Stimulated activated naive CD8-positive, alpha-beta T cell treated with anti-CD3 and anti-CD28 coated beads, Interleukin-15, Interleukin-2, amounts not matched to agents 100 U/mL and 50 U/mL, for 24 hours (primary cell): ENCODE measurements around the gene ZFYVE19.

Experiments used
- ATAC-seq: fragments of 150-1000 bp; cut with Tn5 transposase; one replicate; pipeline ENCODE4 v1.10.0; 2021
- DNase-seq: peaks from one replicate; pipeline ENCODE4 v3.0.0; 2021

Gene ZFYVE19, protein sequence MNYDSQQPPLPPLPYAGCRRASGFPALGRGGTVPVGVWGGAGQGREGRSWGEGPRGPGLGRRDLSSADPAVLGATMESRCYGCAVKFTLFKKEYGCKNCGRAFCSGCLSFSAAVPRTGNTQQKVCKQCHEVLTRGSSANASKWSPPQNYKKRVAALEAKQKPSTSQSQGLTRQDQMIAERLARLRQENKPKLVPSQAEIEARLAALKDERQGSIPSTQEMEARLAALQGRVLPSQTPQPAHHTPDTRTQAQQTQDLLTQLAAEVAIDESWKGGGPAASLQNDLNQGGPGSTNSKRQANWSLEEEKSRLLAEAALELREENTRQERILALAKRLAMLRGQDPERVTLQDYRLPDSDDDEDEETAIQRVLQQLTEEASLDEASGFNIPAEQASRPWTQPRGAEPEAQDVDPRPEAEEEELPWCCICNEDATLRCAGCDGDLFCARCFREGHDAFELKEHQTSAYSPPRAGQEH

DNA sequence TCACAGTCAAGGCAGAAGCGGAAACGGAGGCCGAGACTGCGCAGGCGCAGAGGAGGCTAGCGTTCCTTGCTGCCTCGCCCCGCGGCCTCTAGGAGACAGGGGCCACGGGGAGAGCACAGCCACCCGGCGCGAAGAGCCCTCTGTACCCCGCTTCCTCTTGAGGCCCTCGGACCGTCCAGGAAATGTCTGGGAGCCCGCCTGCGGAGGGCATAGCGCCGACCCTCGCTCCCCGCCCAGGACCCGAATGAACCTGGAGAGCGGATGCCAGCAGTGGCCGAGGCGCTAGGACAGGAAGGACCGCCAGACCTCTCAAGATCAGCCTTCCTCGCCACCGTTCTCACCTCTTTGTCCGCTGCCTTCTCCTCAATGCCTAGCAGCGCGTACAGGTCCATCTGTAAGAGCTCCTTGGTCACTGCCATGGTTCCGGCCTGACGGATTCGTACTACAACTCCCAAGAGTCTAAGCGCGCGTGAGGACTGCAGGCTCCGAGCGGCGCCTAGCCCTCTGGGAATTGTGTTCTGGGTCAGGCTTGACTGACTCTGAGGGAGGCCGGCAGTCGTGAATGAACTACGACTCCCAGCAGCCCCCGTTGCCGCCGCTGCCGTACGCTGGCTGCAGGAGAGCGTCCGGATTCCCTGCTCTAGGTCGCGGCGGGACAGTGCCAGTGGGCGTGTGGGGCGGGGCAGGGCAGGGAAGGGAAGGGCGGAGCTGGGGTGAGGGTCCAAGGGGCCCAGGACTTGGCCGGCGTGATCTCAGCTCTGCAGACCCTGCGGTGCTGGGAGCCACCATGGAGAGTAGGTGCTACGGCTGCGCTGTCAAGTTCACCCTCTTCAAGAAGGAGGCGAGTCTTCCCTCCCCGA is at the start of gene ZFYVE19, which contains the start of gene DNAJC17:
Gene ZFYVE19, plus strand, starts transcription at position 62 of the 860 bp plus-strand sequence. Its CDS starts 501 bp downstream, at position 563.
Gene DNAJC17, minus strand, starts transcription at position 446 of the 860 bp plus-strand sequence. Its CDS starts 27 bp downstream, at position 419.
- ATAC-seq (peak; percentile 99), DNase-seq (peak; percentile 96)

DNA sequence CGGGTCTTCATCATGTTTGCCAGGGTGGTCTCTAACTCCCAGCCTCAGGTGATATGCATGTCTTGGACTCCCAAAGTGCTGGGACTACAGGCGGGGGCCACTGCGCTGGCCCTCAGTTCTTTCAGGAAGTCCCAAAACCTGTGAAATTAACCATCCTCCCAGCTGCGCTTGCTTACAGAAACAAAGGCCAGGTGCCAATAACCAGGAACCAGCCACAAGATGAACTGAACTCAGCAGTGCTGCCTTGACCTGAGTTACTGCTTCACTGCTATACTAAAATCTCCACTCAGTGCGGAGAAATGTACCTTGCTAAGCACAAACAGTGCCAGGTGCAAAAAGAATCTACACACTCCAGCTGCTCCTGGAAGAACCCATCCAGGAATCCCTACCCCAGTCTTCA is 46.9 kb upstream of the ZFYVE19 start:
- no peak for DNase-seq
- no peak for ATAC-seq

DNA sequence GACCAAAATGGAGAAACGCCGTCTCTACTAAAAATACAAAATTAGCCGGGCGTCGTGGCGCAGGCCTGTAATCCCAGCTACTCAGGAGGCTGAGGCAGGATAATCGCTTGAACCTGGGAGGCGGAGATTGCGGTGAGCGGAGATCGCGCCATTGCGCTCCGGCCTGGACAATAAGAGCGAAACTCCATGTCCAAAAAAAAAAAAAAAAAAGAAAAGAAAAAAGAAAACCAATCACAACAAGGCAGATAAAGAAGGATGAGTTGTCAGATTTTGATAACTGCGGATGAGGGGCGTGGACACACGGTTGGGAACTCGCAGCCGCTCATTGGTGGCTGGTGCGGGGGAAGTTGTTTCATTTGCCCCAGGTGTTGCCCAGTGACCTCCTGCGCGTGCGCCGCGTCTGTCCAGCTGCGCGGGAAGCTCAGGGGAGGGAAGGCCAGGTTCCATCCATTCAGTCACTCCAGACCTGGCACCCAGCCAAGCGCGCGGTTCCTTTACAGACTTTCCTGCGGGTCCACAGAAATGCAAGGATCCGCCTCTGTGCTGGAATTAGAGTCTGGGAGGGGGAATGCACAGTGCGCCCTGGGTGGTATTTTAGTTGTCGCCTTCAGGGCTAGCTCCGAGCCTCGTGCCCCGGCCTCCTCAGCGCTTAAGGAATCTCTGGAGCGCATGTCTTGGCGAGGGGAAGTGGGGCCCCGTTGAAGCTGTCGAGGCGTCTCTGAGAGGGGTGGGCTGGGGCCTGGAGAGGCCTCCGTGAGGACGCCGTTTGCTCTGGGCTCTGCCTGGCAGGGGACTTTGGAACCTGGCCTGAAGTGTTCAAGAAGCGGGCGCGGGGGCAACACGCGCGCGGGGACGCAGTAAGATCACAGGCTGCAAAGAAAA is 43.7 kb upstream of the ZFYVE19 start:
- ATAC-seq (no peak), DNase-seq (peak; percentile 46)

DNA sequence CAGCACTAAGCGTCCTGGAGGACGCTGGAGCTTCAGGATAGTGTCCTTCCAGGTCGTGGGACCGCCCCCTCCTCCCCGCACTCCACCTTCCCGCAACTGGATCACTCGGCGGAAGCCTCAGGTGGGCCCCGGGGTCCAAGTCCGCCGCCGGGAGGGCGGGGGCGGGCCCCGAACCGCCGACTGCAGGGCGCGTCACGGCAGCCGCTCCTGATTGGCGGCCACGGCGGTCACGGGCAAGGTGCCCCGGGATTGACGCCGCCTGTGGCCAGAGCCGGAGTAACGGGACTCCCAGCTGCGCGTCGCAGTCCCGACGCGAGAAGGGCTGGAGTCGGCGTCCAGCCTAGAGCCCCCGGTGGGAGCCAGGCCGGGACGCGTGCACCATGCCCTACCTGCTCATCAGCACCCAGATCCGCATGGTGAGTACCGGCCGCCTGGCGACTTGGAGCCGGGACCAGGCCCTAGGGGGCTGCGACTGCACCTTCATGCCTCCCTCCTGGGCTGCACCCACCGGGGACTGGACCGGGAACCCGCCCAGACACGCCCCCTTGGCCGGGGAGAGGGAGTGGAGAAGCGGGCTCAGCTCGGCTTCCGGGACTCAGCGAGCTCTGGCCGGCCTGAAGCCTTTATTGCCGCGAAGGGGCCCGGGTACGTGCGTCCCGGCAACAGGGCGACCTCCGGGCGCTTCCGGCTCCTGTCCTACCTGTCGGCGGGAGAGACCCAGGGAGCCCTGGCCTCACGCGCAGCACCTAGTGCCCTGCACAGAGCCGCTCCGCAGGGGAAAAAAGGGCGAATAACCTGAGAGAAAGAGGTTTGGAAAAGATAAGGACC is 42.9 kb upstream of the ZFYVE19 start, which contains the start of gene GCHFR:
Gene GCHFR, plus strand, starts transcription at position 268 of the 828 bp plus-strand sequence. Its CDS starts 113 bp downstream, at position 381.
- ATAC-seq (peak; percentile 59), DNase-seq (peak; percentile 77)

DNA sequence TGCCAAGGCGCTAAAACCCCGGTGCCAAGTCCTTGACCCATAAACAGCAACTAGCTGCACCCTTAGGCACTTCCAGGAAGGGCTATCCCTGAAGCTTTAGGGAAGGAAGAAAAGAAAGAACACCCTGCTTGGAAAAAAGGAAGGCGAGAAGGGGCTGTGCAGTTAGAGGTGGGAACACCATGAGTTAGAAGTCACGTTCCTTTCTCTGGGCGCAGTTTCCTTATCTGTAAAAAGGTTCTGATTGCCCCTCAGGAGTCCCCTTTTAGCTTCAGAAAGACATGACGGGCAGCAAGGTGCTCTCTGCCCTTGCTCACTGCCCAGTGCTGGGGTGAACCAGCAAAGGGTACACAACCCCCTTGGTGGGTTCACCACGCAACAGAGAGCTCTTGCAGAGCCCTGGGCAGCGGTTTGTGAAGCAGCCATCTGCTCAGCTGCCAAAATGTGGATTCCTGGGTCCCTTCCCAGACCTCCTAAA is 42.2 kb upstream of the ZFYVE19 start:
- ATAC-seq (no peak), DNase-seq (no peak)

DNA sequence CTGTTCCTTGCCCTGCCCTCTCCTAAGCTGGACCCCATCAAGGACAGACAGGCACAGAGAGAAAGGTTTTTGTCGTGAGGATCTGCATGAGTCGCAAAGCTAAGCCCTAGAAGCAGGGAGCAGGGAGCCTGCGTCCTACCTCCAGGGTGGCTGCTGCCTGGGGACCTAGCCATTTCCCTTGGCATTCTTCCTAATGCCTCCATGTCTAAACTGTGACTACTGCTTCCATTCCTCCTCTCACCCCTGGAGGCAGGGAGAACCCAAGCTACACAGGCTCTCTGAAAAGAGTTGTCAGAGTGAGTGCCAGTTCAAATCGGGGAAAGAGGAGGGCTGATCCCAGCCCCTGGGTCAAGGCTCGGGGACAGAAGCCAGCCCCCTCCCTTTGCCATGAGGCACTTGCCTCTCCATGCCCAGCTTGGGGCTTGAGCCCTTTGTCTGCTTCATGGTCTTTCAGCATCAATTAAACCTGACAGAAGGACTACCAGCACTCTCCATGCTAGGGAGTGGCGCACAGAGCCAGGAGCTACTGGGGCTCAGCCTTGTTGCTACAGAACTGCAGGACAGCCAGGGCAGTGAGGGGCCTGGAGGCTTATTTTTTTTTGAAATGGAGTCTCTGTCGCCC is 40.6 kb upstream of the ZFYVE19 start:
- no peak for ATAC-seq
- no peak for DNase-seq

DNA sequence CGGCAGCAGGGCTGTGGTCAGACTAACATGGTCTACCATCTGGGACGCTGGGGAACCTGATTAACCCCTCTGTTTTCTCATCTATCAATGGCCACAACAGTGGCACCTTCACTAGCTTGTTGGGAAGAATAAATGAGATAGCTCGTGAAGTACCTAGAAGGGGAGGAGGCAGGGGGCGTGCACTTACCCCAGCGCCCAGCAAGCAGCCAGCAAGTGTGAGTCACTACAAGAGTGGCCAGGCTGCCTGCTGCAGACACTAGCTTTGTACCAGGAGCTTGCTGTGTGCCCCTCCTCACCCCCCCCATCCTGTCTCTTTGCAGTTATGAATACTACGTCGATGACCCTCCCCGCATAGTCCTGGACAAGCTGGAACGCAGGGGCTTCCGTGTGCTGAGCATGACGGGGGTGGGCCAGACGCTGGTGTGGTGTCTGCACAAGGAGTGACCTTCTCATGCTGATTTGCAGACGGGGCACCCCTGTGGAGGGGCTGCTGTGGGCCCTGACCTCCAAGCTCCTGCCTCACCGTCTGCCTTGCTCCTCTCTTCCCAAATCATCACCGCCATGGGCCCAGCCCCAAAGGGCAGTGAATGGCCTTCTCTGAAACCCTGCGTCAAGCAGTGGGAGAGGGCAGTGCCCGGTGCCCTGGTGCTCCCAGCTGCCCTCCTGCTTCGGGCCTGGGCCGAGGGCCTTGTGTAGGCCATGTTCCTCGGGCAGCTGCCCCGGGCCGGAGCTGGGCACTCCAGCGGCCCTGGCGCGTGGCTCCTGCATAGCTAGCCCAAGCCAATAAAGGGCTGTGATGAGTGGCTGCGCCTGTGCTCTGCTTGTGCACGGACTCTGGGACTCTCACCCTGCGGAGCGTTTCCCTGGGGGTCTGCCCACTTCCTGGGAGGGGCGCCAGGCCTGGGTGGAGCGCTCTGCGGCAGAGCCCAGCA is 39.7 kb upstream of the ZFYVE19 start:
- DNase-seq = no peak
- no peak for ATAC-seq

DNA sequence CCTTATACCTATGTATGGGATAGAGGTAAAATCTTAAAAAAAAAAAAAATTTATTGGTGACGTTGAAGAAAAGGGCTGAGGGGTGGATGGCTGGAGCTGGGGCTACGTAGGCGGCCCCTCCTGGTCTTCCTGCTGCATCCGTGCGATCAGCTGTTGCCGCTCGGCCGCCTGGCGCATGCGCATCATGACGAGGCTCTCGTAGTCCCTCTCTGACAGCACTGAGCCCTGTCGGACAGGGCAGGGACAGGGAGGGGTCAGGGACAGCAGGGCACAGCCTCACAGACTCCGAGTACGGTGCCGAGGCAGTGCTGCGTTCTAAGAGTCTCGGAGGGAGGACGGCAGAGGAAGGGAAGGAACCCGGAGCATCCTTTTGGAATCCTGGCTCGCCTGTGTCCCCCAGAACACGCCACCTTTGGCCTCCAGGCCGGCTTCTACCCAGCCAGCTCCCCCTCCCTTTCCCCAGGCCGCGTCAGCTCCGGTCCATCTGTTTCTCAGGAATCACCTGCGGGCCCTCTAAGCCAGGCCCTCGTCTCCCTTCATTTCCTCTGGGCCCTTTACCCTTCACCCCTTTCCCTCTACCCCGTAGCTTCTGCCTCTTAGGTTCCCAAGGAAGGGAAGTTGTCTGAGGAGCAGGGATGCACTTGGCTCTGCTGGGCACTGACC is 38.9 kb upstream of the ZFYVE19 start:
- DNase-seq (no peak), ATAC-seq (no peak)

DNA sequence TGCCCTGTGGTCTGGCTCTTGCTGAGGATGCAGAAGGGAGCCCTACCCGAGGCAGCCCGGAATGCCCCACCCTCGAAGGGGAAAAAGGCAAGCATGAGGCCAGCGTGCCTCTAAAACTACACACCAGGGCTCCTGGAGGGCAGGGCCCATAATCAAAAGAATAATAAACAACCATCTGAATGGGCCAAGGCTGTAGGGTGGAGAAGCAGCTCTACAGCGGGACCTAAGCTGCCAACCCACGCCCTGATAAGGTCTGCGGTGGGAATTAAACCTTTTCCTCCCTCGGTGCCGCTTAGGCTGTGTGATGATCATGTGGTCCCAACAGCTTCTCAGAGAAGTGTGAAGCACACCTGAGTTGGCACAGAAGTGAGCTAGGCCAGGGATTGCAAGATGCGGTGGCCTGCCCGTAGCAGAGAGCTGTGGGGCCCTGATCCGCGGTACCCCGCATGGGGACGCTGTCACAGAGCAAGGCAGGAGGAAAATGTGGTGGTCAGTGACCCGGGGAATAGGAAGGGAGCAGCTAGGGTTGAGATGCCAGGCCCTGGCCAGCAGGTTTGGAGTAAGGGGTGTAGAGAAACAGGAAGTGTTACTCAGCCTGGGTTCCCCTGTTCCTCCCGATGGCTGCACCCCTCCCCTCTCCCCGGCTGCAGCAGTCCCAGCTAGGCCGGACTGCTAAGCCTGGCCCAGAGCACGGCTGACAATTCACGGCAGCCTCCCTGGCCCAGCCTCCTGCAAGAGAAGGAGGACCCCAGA is 38.2 kb upstream of the ZFYVE19 start:
- DNase-seq (peak; percentile 33), ATAC-seq (no peak)

DNA sequence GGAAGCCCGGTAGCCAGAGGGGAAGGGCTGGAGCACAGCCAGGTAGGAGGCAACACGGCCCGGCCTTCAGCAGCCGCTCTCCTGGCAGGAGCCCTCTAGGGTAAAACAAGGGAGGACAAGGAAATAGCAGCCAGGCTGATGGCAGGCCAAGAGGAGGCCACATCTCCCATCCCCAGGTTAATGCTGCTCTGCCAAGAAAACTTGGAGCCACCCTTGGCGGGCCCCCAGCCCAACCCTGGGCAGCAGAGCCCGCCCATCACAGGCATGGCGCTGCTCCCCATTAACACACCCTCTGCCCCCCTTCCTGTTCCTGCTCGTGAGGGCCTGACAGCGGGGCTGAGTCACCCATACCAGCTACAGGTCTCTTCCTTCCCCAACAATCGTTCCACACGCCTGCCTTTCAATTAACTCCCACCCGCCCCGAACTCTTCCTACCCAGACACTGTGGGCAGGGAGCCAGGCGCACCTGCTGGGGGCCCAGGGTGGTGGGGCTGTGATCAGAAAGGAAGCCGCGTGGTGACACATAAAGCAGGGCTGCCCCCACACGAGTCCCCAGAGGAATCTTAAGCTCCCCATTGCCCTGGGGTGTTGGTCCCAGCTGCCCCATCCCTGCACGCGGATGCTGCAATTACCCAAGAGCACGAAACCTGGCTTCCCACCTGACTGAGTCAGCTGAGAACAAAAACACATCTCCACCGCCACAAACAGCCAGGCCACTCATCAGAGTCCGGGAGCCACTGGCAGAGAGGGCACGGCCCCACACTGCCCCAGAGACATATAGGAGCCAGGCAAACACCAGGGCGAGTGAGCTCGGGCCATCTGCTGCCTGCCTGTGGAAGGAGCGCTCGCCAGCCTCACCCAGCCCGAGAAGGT is 37.4 kb upstream of the ZFYVE19 start, which contains the start of gene C15orf62:
Gene C15orf62, plus strand, starts transcription at position 707 of the 873 bp plus-strand sequence. CDS start 516 bp downstream, outside the sequence.
- peak; percentile 76 for ATAC-seq
- peak; percentile 79 for DNase-seq

DNA sequence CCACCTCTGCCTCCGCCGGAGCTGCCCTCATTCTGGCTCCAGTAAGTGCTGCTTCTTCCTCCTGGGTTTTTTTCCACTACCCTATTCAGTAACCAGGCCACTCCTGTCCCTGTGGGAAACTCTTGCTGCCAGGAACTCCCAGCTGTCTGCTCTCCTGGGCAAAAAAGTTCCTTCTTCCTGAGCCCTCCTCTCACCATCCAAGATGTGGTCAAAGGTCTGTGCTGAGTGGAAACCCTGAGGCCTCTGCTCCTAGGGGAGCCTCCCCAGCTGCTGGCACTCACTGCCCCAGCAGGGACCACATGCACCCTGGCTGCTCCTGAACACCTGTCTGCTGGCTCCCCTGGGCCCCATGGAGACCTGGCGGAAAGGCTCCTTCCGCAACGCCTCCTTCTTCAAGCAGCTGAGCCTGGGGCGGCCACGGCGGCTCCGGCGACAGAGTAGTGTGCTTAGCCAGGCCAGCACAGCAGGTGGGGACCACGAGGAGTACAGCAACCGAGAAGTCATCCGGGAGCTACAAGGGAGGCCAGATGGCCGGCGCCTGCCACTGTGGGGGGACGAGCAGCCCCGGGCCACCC is 36.7 kb upstream of the ZFYVE19 start:
- no peak for DNase-seq

DNA sequence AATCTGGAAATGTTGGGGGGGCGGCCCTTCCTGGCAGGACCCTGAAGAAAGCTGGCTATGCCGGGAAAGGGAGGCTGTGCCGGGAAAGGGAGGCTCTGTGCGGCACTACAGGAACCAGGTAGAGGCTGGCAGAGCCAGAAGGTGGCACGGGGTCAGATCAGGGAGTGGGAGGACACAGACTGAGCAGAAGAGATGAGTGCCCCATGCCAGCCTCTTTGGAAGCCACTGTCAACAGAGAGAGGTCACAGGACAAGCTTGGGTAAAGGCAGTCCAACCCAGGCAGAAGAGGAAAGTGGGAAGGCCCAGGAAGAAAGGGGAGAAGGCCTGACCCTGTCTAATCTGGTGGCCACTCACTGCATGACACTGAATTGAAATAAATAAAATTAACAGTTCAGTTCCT is 35.6 kb upstream of the ZFYVE19 start:
- ATAC-seq (no peak), DNase-seq (no peak)

More for the DNA sequence above, 36.7 kb upstream of the ZFYVE19 start:
- ATAC-seq = no peak

DNA sequence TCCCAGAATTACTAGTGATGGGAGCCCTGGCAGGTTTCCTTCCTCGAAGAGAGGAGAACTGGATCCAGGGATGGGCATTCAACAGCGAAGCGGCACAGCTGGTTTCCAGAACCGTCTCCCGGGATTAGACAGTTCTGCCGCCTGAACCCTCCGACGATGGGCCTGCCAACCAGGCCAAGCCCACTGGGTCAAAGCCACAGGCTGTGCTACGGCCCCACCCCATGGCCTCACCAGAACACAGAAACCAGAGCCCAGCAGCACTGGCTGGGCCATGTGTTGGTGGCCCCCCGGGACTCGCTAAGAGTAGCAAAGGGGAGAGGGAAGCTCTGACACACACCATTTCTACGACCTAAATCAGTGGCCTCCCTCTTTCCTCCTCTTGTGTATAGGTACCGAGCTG is 34.9 kb upstream of the ZFYVE19 start:
- ATAC-seq (no peak), DNase-seq (no peak)

DNA sequence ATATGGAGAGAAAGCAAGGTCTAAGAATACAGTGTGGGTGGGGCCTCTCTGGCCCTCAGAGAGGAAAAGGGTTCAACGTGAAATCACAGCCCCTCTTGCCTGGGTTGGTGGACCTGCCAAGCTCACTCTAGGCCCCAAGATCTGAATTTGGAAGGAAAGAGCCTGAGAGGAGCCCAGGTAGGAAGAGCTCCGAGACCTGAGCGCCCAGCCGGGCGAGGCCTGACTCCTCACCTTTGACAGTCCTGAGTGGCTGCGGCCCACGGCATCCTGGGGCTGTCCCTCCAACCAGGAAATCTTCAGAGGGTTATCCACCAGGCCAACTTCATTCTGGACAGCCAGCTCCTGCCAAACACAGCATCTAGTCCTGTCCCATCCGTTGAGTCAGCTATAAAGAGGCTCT is 33.4 kb upstream of the ZFYVE19 start:
- no peak for ATAC-seq
- DNase-seq = no peak

DNA sequence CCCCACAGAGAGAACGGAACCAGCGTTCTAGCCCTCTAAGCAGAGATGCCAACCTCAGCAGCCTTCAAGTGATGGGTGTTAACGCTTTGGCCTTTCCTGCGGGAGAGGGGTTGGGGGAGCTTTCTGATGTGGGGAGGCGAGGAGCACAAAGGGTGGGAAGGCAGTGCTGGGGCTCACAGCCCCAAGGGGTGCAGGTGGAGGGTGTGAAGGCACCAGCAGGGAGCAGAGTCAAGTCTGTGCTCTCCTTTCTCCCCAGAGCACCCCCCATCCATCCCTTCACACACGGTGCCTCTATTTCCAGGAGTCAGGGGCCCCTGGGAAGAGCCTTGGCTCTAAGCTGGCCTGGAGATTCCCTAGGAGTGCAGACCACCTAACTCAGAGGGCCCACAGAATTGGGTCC is 33.0 kb upstream of the ZFYVE19 start:
- no peak for ATAC-seq
- no peak for DNase-seq

DNA sequence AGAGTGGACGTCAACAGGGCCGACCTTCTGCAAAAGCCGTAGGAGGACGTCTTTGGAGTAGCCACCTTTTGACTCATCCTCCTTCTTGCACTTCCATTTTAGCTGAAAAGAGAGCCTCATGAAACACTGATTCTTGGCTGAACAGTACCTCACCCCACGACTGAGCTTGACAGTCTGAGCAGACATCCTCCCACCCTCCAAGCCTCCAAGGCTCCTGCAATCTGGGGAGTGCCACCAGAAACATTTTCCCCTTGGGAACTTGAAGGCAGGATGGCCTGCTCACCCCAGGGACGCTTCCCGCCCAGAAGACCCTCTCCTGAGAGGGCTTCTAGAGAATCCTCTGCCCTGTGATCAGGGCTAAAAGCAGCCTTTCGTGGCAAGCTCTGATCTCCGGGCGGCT is 31.9 kb upstream of the ZFYVE19 start:
- no peak for ATAC-seq
- DNase-seq = no peak
